Endothelial cell of umbilical vein (primary cell): ENCODE data around the gene TRIM47. TPM values are rescaled to one million over a fixed set of nuclear protein-coding genes. Genes with fewer than 3 reads are reported as not detected.

Experiments
- BruUV-seq: library from RNA; stranded (reverse); fragments of 400-500 nt; replicated peaks from 2 replicates; lab custom pipeline; 2021; lab: Mats Ljungman, UMichigan
- CTCF ChIA-PET: fragments of 300-600, 350-600 bp; sonication (Branson Sonifier 250); formaldehyde crosslinking; loops from one replicate; lab custom pipeline; 2021; ENCODE audit warnings: antibody characterized with exemption, inconsistent platforms; lab: Charles Lee
- POLR2A ChIA-PET: fragments of 300-600, 350-600 bp; sonication (Branson Sonifier 250); formaldehyde crosslinking; loops from one replicate; lab custom pipeline; 2021; ENCODE audit warnings: antibody characterized with exemption, inconsistent platforms; lab: Charles Lee
- DNase-seq: peaks from one replicate; pipeline ENCODE4 v3.0.0-alpha.2; 2011; ENCODE audit warnings: low read depth, low spot score
- FAIRE-seq: peaks from 2 replicates; lab custom pipeline; 2011; peaks lifted over from hg19 to GRCh38; lab: Jason Lieb, UNC
- H2AFZ ChIP-seq: 2 replicates; pipeline ENCODE4 v1.6.0; 2012; ENCODE audit warnings: low read depth, low read length, control low read depth, inconsistent platforms
- H3K27ac ChIP-seq: 2 replicates; pipeline ENCODE4 v1.5.1; 2011; ENCODE audit warnings: low read depth, mild to moderate bottlenecking, control low read depth, low read length, moderate library complexity; ENCODE audit not compliant: insufficient read depth
- H3K27me3 ChIP-seq, 2 experiments: 2 replicates each; pipeline versions ENCODE4 v1.6.0 to v1.6.1; 2011; ENCODE audit warnings: low read length in 2 of 2, mixed read lengths in 1 of 2; ENCODE audit not compliant: control insufficient read depth in 2 of 2, insufficient read depth in 2 of 2
- H3K36me3 ChIP-seq, 2 experiments: 2 replicates in 1 of 2; 3 replicates in 1 of 2; pipeline ENCODE4 v1.5.1; 2011; ENCODE audit warnings: low read length in 2 of 2, mild to moderate bottlenecking in 1 of 2, moderate library complexity in 1 of 2; ENCODE audit not compliant: control insufficient read depth in 2 of 2, insufficient read depth in 2 of 2; ENCODE audit errors: extremely low read depth in 1 of 2
- H3K4me1 ChIP-seq: 3 replicates; pipeline ENCODE4 v1.5.1; 2011; ENCODE audit warnings: mild to moderate bottlenecking, low read length; ENCODE audit not compliant: control insufficient read depth, insufficient read depth; ENCODE audit errors: extremely low read depth
- H3K4me2 ChIP-seq: 2 replicates; pipeline ENCODE4 v1.6.1; 2011; ENCODE audit warnings: low read length, control low read depth, mixed read lengths; ENCODE audit not compliant: insufficient read depth
- H3K4me3 ChIP-seq, 3 experiments: fragments of 200-600 bp in 1 of 3; sonication (generic), shearing (Covaris generic) in 1 of 3; replicated peaks in 1 of 3; 2 replicates each; pipeline ENCODE4 v1.5.1; 2011 to 2016; ENCODE audit warnings: control low read depth in 3 of 3, low read length in 3 of 3, mild to moderate bottlenecking in 2 of 3, inconsistent platforms in 1 of 3, low read depth in 1 of 3, moderate library complexity in 1 of 3; ENCODE audit not compliant: insufficient read depth in 1 of 3
- H3K79me2 ChIP-seq: 2 replicates; pipeline ENCODE4 v1.6.0; 2012; ENCODE audit warnings: low read length, inconsistent platforms; ENCODE audit not compliant: control insufficient read depth, insufficient read depth
- H3K9ac ChIP-seq: replicated peaks from 2 replicates; pipeline ENCODE3; 2011; ENCODE audit warnings: low read length, control low read depth; ENCODE audit not compliant: insufficient read depth; ENCODE audit errors: extremely low read depth
- H3K9me1 ChIP-seq: replicated peaks from 3 replicates; pipeline ENCODE4 v1.6.0; 2011; ENCODE audit warnings: mild to moderate bottlenecking, low read length; ENCODE audit not compliant: control insufficient read depth, insufficient read depth; ENCODE audit errors: extremely low read depth
- H3K9me3 ChIP-seq: replicated peaks from 2 replicates; pipeline ENCODE4 v1.5.1; 2012; ENCODE audit warnings: low read length, inconsistent platforms; ENCODE audit not compliant: control insufficient read depth, insufficient read depth
- H4K20me1 ChIP-seq: replicated peaks from 2 replicates; pipeline ENCODE3; 2011; ENCODE audit warnings: mild to moderate bottlenecking, low read length; ENCODE audit not compliant: control insufficient read depth, insufficient read depth; ENCODE audit errors: extremely low read depth
- CTCF ChIP-seq, 2 donors: IDR thresholded peaks; 1 replicate in 1 of 2; 2 replicates in 1 of 2; pipeline ENCODE4 v1.5.1; 2011; ENCODE audit warnings: low read length in 2 of 2, mild to moderate bottlenecking in 2 of 2, moderate library complexity in 2 of 2, control low read depth in 1 of 2, inconsistent platforms in 1 of 2, low read depth in 1 of 2; ENCODE audit not compliant: insufficient read depth in 1 of 2; ENCODE audit errors: extremely low read depth in 1 of 2
- EZH2 ChIP-seq: IDR thresholded peaks from 2 replicates; pipeline ENCODE4 v1.6.1; 2012; ENCODE audit warnings: borderline replicate concordance, low read depth, mild to moderate bottlenecking, moderate library complexity, low read length, inconsistent platforms; ENCODE audit not compliant: severe bottlenecking
- FOS ChIP-seq: IDR thresholded peaks from 2 replicates; pipeline ENCODE4 v1.6.1; 2011; ENCODE audit warnings: mild to moderate bottlenecking, low read length, moderate library complexity, borderline replicate concordance; ENCODE audit not compliant: insufficient read depth
- GATA2 ChIP-seq: IDR thresholded peaks from 2 replicates; pipeline ENCODE4 v1.7.0; 2011; ENCODE audit warnings: low read depth, mild to moderate bottlenecking, moderate library complexity, mixed read lengths, low read length; ENCODE audit not compliant: insufficient read length, insufficient read depth
- JUN ChIP-seq: IDR thresholded peaks from 2 replicates; pipeline ENCODE4 v1.6.1; 2011; ENCODE audit warnings: borderline replicate concordance, low read depth; ENCODE audit not compliant: insufficient read length, insufficient read depth
- MAX ChIP-seq: IDR thresholded peaks from 2 replicates; pipeline ENCODE4 v1.6.1; 2011; ENCODE audit not compliant: insufficient read depth, insufficient read length
- MYC ChIP-seq: IDR thresholded peaks from one replicate; pipeline ENCODE4 v1.6.1; 2011; ENCODE audit warnings: mild to moderate bottlenecking, low read depth, low read length
- POLR2A ChIP-seq: IDR thresholded peaks from 2 replicates; pipeline ENCODE4 v1.6.1; 2012; ENCODE audit warnings: low read depth, mild to moderate bottlenecking, control low read depth, low read length
- POLR2AphosphoS5 ChIP-seq: IDR thresholded peaks from 2 replicates; pipeline ENCODE4 v1.6.1; 2012; ENCODE audit warnings: low read depth, mild to moderate bottlenecking, control low read depth, low read length, moderate library complexity; ENCODE audit not compliant: insufficient read depth
- dilution Hi-C: fragments of 300-500 bp; cut with MboI; formaldehyde crosslinking; loops from one replicate; pipeline ENCODE4 v1.15.0; 2019; ENCODE audit warnings: low sequenced_read_pairs; ENCODE audit not compliant: extremely low pct_ligation_motif_present
- intact Hi-C: fragments of 100-400 bp; cut with micrococcal nuclease; formaldehyde crosslinking; loops from one replicate; pipeline ENCODE4 v1.10.0; 2022
- polyA plus RNA-seq, 4 experiments: library from polyadenylated mRNA; depleted of rRNA in 3 of 4; stranded (reverse) in 3 of 4; unstranded in 1 of 4; fragments of >200 nt; gene quantifications; 2 replicates each; pipeline versions ENCODE4 v1.2.1 to v1.2.3, GENCODE V29; 2011 to 2012; ENCODE audit warnings: missing spikeins in 1 of 4
- total RNA-seq: library from RNA; stranded (reverse); gene quantifications from 2 replicates; pipeline ENCODE4 v1.2.3, GENCODE V29; 2021

TRIM47 gene
- total and polyA plus RNA-seq, 2 donors (not counting 3 experiments of a cell fraction or from before 2014, with no cell fraction given): 67.7 to 75.1 TPM

- Histone ChIP-seq H3K27me3 (no peaks in the 10 kb centered on the region), H3K9ac (no peak overlapping the region)
Measured at GRCh38 chr17:75874323-75875181, 3.8 kb downstream of the TRIM47 start.

GRCh38 chr17:75873587-75874322 lies 4.6 kb downstream of the TRIM47 start:
- intact Hi-C loops: no loop called here
- H3K27me3 ChIP-seq: no peaks in the 10 kb centered on the region
- H3K36me3 ChIP-seq: peaks cover 3 to 18% of the 10 kb centered on the region in 2 experiments
- no peak overlapping the region for H3K4me3 ChIP-seq
- ChIA-PET POLR2A (interaction anchor here (0.5 to 1.9 kb wide), 3 partner anchors 15 to 19 kb away, joined by 3 to 11 read pairs (median 7); partner anchors contain the start of gene WBP2), CTCF (interaction anchor here (0.8 to 10.3 kb wide), 6 partner anchors 16 to 44 kb away, joined by 3 to 241 read pairs (median 8); partner anchors contain the start of genes TRIM65, UNC13D and WBP2)
- H3K9me1 ChIP-seq: no peaks in the 10 kb centered on the region
- H2AFZ ChIP-seq: no peak overlapping the region
- H3K4me2 ChIP-seq: no peak overlapping the region
- BruUV-seq: no TSS peak
- peaks cover 6% of the 10 kb centered on the region for H3K79me2 ChIP-seq
- FAIRE-seq: peak; percentile 4
- peak overlapping the region; percentile 95 for H3K27ac ChIP-seq
- peak overlapping the region; percentile 77 for H3K9ac ChIP-seq
- H3K4me1 ChIP-seq: peaks cover 45% of the 10 kb centered on the region
- H4K20me1 ChIP-seq: no peaks in the 10 kb centered on the region
- H3K9me3 ChIP-seq: no peaks in the 10 kb centered on the region
- DNase-seq: no peak
- TF ChIP-seq GATA2: no peak
- TF ChIP-seq JUN: no peak
- TF ChIP-seq CTCF (IDR thresholded peaks at IDR 0.05; ENCODE audit: extremely low read depth in 1 of 2, insufficient read depth in 1 of 2, low read depth in 1 of 2, low read length in 2 of 2): no peak
- no peak for TF ChIP-seq MYC
- TF ChIP-seq EZH2: no peak
- TF ChIP-seq FOS: no peak
- TF ChIP-seq POLR2A: no peak
- no peak for TF ChIP-seq POLR2AphosphoS5
- TF ChIP-seq MAX: no peak
- dilution Hi-C loops: no loop called here

More at GRCh38 chr17:75874323-75875181, 3.8 kb downstream of the TRIM47 start:
- DNase-seq (no peak), FAIRE-seq (no peak)
- no peak overlapping the region for H3K4me3 ChIP-seq
- POLR2A ChIA-PET: interaction anchor here (1.7 kb wide), 1 partner anchor 19 kb away, joined by 19 read pairs; the partner anchor contains the start of gene WBP2
- no peak overlapping the region for H3K4me2 ChIP-seq
- TF ChIP-seq POLR2A (peak; percentile 2), EZH2 (no peak)
- peaks cover 3 to 18% of the 10 kb centered on the region in 2 experiments for H3K36me3 ChIP-seq
- BruUV-seq: TSS peak; percentile 18
- CTCF ChIA-PET: interaction anchor here (0.8 to 10.3 kb wide), 4 partner anchors 16 to 48 kb away, joined by 3 to 241 read pairs (median 26); partner anchors contain the start of genes TRIM65, UNC13D and WBP2
- peaks cover 46% of the 10 kb centered on the region for H3K4me1 ChIP-seq
- intact Hi-C loops (no loop called here), dilution Hi-C loops (no loop called here)
- no peaks in the 10 kb centered on the region for H3K9me3 ChIP-seq
- H2AFZ ChIP-seq: no peak overlapping the region
- H3K27ac ChIP-seq: peak overlapping the region; percentile 95
- H3K9me1 ChIP-seq: no peaks in the 10 kb centered on the region
- H4K20me1 ChIP-seq: no peaks in the 10 kb centered on the region
- H3K79me2 ChIP-seq: peaks cover 6% of the 10 kb centered on the region
